ENCODE measurements around the gene EPHB2.

EPHB2 gene

DNA sequence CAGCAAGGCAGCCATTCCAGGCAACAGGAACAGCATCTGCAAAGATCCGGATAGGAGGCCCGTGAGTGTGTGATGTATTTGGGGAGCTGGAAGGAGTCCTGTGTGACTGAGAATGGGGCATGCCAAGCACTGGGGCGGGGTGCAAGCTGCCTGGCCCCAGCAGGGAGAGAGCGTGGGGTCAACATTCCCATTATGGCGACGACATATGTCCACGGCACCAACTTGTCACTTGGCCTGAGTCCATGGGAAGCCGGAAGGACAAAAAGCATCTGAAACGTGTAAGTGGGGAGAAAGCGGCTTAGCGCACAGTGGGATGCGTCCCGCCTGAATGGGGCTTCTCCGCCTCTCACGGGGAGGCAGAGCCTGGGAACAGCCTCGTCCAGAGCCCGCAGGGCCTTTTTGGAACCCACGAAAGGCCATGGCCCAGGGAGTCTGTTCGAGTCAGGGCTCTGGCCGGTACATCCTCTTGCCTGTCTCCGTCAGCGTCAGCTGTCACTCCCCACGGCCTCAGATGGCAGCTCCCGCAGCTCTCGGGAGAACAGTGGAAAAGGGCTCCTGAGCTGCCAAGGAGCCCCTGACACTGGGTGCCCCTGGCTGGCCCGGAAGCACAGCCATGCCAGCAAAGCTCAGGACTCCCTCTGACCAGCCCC lies 12.4 kb downstream of the EPHB2 start:
- no peak for DNase-seq (ENCODE audit: low spot score)

DNA sequence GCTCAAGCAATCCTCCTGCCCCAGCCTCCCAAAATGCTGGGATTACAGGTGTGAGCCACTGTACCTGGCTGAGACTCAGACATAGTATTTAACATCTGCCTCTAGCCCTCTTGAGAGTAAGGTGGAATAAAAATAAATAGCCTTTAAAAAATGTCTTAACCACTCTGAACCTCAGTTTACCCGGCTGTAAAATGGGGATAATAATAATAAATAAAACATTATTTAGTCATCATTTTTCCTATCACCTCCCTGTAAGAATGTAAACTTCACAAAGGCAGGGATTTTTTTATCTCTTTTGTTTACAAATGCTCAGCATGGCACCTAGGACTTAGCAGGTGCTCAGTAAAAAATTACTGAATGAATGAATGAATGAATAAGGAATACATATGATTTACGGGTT lies 17.2 kb downstream of the EPHB2 start:
- no peak for DNase-seq (ENCODE audit: low spot score)

DNA sequence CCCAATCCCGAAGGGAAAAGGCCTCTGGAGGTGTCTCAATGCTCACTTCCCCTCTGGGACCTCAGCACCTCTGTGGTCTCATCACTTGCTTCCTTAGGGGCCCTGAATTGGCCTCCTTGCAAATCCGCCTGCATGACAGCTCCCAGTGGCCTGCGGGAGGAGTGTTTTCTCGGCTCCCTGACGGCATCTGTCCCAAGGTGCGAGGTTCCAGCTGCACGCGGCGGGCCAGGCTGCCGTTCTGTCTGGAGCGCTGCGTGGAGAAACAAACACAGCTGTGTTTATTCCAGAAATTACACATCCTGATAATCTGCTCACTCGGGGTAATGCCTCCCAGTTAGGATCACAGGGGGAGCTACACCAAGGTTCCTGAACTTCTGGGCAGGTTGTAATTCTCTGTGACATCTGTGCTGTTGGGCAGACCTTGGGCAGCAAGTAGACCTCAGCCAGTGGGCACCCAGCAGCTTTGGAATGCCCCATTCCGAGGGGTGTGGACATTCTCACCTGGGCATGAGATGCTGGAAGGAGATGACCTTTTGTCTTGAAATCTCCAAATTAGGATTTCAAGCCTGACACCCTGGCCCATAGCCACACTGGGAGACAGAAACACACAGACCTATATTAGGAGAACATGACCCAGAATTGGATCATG lies 18.2 kb downstream of the EPHB2 start:
- DNase-seq (ENCODE audit: low spot score): no peak

DNA sequence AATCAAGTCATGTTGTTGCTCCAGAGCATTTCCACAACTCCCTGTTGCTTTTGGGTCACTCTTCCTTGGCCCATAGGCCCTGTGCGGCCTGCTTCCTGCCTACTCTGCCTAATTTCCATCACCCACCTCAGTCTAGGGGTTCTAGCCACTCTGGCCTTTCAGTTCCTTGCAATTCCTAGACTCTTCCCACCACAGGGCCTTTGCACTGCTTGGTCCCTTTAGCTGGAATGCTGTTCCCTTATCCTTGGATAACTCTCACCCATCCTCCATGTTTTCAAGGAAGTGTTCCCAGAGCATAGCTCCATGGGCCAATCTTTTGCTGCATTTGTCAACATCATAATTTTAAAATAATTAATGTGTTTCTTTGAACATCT lies 18.7 kb downstream of the EPHB2 start:
- DNase-seq (ENCODE audit: low spot score): no peak

DNA sequence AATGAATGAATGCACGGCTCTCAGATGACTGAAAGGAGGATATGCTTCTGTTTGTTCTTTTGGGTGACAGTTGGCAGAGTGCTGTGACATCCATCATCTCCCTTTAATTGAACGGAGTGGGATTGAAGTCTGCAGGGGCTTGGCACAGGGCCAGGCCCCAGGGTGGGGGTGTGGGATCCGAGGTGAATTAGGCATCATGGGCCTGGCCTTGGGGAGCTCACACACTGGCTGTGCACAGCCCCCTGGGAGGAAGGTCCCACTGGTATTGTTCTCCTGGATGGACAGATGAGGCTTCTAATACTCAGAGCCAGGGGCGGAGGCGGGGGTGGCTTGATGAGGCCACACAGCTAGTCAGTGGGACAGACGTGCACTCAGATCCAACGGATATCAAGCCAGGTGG lies 19.3 kb downstream of the EPHB2 start:
- DNase-seq (ENCODE audit: low spot score): no peak

DNA sequence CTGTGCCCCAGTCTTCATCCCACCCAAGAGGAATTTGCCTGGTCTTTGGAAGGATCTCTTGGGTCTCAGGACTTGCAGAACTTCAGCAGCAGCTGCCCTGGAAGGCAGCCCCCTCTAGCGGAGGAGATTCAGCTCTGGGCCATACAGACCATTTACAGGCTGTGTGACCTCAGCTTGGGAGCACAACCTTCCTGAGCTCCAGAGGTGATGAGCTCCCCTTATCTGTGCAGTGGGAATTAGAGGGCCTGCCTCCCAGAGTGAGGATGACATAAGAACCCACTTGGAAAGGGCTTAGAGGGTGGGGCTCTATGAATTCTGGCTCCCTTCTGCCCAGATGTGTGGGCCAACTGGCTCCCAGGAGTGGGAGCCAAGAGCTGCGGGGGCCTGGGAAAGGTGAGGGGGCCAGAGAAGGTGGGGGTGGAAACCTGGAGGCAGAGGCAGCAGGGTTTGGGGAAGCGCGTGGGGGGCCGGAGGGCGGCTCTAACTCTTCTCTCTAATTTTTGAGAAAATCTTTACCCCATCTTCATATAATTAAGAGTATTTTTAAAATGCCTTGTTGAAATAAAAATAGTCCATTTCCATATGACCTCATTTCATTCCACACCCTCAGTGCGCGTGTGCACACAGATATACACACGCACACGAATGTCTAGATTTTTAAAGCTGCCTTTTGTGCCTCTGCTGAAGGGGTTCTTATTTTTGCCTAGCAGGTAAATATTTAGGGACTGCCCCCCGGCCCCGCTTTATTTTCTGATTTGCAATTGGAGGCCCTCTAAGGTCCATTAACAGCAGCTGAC lies 21.5 kb downstream of the EPHB2 start:
- DNase-seq (ENCODE audit: low spot score): no peak

DNA sequence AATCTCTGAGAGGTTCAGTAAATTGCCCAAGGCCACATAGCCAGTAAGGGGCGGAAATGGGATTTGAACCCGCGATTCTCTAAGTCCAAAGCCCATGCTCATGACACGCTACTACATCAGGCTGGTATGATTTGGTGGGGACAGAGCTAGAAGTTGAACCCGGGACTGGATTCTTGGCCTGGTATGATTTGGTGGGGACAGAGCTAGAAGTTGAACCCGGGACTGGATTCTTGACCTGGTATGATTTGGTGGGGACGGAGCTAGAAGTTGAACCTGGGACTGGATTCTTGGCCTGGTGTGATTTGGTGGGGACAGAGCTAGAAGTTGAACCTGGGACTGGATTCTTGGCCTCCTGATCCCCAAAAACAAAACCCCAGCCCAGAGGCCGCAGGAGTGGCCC lies 23.0 kb downstream of the EPHB2 start:
- DNase-seq (ENCODE audit: low spot score): no peak

DNA sequence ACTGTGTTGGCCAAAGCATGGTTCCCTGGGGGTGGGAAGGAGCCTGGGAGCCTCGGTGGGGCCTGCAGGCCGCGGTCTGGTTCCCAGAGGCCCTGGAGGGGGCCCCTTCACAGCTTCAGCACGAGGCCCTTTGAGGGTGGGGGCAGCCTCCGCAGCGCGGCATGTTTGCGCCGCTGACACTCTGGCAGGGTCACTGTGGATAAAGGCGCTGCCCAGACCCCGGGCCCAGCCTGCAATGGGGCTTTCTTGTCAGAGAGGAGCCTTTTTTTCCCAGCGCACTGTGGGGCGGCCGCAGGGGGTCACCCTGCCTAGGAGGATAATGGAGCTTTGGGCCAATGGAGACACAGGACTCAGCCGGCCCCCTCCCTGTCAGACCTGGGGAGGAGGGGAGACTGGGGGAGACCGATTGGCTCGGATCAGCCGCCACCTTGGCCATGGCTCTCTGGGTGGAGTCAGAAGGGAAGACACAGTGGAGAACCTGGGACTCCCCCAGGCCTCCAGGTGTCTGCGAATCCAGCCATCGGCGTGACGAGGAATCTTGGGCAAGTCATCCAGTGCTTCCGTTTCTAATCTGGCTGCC lies 26.0 kb downstream of the EPHB2 start:
- no peak for DNase-seq (ENCODE audit: low spot score)

DNA sequence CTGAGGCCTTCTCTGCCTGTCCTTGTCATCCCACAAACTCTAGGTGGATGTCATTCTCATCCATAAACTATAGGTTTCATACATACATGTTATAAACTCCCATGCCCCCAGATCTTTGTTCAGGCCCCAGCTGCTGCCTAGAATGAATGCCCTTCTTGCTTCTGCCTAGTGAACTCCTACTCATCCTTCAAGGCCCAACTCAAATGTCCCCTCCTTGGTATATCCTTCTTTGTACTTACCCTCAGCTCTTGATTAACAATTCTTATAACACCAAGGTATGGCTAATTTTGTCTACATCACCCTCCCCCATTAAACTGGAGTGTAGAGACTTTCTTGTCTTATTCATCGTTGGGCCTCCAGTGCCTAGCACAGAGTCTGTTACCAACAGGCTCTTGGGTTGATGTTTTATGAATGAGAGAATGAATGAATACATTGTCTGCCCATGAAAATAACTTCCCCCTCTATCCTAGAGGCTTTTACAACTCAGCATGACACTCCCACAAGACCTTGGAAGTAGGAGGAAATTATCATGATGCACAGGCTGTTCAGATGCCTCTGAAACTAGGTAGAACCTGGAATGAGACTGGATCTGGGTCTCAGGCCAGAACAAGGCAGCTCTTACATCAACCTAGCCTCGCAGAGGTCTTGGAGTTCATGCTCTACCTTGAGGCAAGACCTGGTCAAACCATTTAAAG lies 26.9 kb downstream of the EPHB2 start:
- no peak for DNase-seq (ENCODE audit: low spot score)

DNA sequence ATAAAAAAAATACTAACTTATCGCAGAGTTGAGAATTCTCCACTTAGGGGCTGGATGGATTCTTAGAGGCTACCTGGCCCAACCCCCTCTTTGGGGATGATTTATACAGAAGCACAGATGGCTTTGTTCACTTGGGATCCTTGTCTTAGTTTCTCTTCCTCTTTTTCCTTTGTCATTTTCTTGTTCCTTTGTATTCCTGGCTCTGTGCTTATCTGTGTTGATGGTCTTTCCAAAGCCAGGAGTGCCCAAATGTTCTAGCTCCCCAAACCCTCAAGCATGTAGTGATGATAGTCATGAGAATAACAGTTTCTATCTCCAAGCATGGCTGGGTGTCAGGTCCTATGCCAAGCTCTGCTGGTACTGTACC lies 27.4 kb downstream of the EPHB2 start:
- DNase-seq (ENCODE audit: low spot score): no peak

DNA sequence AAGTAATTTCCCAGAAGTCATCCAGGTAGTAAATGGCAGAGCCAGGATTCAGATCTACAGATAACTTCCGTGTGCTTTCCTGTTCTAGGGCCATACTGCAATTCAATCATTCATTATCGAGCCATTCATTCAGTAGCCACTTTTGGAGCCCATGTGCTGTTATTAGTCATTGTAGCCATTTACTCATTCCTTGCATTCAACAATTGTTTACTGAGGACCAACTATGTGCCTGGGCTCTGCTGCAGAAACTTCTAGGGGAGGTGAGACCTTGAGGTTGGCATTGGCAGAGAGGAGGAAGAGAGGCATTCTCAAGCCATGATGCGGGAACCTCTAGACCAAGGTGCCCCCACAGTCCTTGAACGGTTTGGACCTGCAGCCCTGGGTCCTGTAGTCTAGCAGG lies 27.9 kb downstream of the EPHB2 start:
- DNase-seq (ENCODE audit: low spot score): no peak

DNA sequence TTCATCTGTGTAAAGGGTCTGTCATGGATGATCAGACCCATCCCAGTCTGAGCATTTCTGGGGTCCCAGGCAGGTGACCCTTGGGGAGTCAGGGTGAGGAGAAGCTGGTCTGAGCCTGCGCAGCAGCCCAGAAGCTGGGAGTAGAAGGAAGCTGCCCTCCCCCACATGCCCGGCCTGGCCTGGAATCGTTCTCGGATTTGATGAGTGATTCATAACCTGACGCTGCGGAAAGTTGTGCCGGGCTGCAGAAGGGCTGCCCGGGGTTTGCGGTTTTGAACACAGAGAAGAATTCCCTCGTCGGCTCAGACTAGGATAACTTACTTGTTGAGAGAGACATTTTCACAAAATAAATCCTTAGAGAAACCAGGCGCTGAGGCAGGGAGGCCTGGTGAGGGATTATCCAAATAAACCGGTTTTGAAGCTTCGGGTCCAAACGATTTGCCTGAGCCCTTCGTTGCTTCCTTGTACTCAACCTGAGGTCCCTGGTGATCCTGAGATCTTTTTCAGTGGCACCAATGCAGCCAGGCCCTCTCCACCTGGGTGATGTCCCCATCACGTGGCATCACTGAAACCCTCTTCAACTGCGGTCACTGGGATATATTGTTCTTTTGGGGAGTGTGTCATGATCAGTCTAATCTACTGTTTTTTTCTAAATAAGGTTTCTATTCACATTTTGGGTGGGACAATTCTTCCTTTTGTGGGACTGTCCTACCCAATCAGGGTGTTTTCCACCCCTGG lies 29.2 kb downstream of the EPHB2 start:
- DNase-seq (ENCODE audit: low spot score): no peak

DNA sequence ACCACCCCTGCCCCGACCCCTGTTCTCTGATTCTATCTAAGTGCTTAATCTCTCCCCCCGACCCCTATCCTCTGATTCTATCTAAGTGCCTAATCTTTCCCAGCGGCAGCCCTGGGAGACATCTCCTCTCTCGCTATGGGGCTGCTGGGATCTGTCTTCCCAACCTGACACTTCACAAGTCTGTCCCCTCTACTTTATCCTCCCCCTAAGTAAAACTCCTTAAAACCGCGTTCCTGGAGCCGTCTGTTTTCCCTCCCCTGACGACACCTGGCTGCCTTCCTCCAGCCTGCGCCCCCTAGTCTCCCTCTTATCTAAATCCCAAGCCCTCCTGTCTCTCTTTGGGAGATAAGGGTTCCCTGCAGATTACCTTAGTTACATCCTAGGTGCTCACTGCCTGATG lies 30.5 kb downstream of the EPHB2 start:
- DNase-seq (ENCODE audit: low spot score): no peak

DNA sequence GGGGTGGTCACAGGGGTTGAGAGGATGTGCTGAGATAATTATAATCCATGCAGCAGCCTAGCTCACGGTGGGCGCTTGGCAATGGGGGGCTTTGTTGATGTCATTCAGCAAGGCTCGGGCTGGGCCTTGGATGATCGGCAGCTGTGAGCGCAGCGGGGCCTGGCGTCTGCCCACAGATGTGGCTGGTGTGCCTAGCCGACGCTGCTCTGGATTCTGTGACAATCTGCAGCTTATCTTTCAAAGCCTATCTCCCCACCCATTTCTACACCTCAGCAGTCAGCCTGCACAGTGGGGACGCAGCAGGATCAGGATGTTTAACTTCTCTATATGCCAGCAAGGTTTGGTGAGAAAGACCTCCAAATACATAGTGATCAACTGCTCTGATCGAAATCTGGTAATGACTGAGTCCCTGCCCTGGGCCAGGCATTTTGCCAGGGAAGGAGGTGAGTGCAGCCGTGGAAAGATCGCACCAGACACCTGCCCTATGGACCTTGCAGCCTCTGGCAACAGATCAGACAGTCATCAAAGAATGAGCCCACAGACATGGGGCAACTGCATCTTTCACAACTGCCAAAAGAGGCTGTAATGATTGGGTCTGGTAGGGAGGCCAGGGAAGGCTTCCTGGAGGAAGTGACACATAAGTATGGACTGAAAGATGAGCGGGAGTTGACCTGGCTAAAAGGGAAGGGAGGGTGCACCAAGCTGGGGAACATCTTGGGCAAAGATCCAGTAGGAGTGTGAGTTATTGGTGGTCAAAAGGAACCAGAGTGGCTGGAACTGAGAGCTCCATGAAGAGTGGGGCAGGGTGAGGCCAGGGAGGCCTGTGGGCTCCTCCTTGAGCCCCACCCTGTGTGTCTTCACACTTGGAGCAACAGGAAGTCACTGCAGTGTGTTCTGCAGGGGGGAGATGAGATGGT lies 35.3 kb downstream of the EPHB2 start:
- no peak for DNase-seq (ENCODE audit: low spot score)

DNA sequence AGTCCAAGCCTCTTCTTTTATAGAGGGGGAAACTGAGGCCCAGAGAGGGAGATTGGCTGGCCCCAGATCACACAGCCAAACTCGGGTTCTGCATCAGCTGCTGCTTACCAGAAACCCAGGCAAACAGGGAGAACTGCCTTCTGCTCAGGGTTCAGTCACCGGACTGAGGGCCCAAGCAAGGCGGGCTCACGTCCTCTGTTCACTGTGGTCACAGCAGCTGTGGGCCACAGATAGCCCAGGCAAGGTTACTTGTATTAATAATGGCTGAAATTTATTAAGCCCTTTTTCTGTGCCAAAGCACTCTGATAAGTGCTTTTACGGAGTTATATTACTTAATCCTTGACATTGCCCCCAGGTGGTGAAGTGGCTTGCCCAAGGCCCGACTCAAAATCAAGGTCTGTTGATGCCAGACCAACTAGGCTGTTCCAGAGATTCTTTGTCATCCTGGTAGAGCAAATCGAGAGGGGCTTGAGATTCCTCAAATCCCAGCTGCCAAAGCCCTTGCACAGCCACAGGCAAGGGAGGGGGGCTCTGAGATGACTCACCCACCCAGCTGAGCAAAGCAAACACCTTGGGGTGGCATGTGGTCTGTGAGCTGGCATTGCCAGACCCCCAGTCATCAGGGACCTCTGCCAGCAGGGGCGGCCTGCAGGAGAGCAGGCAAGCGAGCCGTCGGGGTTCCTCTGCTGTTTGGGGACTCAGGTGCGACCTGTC lies 36.5 kb downstream of the EPHB2 start:
- no peak for DNase-seq (ENCODE audit: low spot score)

DNA sequence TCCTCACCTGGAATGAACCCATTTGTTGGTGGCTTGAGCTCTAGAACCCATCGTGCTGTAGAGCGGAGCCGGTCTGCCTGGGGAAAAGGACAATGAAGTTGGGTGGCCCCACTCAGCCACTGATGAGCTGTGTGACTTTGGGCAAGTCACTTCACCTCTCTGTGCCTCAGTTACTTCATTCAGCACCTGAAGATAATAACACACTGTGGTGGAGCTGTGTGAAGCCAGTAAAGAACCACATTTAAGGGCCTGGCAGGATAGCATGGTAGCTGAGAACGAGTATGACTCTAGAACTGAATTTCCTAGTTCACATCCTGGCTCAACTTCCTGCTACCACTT lies 37.1 kb downstream of the EPHB2 start:
- DNase-seq (ENCODE audit: low spot score): no peak

DNA sequence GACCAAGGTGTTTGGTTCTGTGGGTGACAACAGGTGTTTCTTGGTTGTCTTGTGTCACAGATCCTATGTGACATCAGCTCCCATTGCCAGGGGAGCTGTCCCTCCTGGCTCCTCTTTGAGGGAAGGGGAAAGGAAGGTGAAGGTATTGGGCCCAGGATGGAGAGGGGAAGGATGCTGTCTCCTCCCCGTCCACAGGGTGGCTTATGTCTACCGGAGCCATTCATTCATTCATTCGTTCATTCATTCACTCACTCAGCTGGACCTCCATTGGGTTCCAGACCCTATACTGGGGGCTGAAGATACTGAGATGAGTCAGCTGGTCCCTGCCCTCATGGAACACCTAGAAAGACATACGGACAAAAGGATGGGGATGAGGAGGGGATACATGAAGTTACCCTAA lies 38.9 kb downstream of the EPHB2 start:
- DNase-seq (ENCODE audit: low spot score): no peak

DNA sequence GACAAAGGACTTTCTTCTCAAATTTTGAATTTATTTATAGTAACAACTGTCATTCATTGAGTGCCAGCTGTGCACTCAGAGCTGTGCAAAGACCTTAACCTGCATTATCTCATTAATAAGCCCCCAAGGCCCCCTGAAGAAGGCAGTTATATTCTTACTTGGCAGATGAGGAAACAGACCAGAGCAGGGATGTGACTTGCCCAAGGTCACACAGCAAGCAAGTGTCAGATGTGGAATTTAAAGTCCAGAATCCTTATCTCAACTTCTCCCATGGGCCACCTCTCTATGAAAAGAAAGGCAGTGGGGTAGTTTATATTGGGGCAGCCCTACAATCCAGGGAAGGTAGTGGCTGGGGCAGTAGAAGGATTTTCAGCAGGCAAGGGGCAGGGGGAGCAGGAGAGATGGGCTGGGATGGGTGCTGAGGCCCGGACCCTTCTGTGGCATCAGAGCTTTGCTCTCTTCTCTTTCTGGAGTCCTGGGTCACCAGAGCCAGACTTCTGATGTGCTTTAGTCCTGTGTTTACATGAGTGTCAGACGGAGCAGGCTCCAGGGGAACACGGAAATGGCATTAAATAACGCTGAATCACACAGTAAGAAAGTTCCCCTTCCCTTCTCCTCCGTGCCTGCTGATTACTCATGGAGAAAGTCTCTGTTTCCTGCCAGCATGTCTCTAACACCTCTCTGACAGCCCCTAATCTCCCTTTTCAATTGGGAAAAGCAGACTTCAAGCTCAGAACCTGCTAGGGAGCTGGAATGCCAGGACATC lies 39.5 kb downstream of the EPHB2 start:
- DNase-seq (ENCODE audit: low spot score): peak; percentile 9

DNA sequence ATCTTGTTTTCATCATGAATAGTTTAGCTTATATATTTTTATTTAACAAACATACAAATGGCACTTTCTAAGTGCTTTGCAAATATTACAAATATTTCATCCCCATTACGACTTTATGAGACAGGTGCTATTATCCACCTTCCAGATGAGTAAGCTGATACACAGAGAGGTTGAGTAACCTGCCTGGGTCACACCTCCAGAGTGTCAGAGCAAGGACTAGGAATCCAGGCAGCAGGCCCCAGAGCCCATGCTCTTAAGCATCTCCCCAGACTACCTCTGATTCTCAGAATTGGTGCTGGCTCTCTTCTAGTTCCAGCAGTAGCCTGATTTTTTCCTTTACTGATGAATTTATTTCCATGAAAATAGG lies 40.0 kb downstream of the EPHB2 start:
- no peak for DNase-seq (ENCODE audit: low spot score)

DNA sequence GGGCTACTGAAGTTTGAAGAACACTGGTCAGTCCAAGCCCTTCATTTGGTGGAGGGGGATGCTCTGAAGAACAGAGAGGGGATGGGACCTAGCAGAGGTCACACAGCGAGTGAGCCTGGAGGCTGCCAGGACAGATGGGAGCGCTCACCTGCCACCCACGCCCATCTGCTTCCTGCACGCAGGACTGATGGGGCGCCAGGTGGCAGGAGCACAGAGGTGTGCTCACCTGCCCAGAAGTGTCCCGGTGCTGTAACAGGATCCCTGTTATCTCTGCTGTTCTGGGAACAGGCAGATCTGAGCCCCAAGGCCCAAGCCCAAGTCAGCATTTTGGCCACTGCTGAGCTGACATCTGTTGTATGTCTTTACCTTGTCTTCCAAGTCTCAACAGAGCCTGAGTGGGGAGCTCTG lies 40.5 kb downstream of the EPHB2 start:
- DNase-seq (ENCODE audit: low spot score): no peak
